ACHN (cell line): Measurements from ENCODE around the gene CAPN10.
A peak's percentile ranks its signal among the peaks of the same experiment; 100 is the strongest.
"Not testable (repeated sequence)": the region's sequence is repeated elsewhere in the genome, so short reads cannot be mapped to it uniquely, and the experiment has no call there.

ENCODE experiments used
- DNase-seq: peaks from one replicate; pipeline ENCODE4 v3.0.0-alpha.2; 2015
- in situ Hi-C: cut with HindIII; loops from 2 replicates; pipeline ENCODE4 v1.10.0; 2017; ENCODE audit warnings: low sequenced_read_pairs, low pct_ligation_motif_present, low pct_unique_long_range_greater_than_20kb

The CAPN10 gene, protein sequence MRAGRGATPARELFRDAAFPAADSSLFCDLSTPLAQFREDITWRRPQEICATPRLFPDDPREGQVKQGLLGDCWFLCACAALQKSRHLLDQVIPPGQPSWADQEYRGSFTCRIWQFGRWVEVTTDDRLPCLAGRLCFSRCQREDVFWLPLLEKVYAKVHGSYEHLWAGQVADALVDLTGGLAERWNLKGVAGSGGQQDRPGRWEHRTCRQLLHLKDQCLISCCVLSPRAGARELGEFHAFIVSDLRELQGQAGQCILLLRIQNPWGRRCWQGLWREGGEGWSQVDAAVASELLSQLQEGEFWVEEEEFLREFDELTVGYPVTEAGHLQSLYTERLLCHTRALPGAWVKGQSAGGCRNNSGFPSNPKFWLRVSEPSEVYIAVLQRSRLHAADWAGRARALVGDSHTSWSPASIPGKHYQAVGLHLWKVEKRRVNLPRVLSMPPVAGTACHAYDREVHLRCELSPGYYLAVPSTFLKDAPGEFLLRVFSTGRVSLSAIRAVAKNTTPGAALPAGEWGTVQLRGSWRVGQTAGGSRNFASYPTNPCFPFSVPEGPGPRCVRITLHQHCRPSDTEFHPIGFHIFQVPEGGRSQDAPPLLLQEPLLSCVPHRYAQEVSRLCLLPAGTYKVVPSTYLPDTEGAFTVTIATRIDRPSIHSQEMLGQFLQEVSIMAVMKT

DNA sequence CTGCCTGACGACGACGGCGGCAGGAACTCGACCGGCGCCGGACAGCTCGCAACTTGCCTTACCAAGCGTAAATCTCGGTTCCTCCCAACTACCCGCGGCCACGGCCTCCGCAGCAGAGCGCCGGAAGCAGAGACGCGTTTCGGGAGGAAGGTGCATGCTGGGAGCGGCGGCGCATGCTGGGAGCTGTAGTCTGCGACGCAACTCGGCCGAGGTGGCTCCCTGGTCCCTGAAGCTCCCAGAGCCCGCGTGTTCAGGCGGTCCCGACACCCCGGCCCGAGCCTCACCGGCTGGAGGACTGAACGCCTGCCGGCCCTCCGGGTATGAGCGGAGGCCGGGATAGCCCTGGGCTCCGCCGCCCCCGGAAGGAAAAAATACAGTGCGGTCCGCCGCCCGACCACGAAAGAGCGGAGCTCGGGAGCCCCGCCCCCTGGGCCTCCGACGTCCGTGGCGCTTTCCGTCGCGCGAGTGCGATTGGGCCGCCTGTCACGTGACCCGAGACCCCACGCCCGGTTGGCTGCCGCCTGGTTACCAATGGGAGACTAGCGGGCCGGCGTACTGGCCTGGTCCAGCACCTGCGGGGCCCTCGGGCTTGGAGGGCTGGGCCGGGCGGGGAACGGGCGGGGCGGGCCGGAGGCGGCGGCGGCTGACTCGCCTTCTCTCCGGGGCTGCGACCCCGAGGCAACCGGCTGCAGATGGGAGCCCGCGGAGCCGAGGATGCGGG is at the start of gene CAPN10:
TSS of gene CAPN10 (plus strand) at position 537 of the 721 bp plus-strand sequence. CDS start at position 715, 178 bp downstream.
- in situ Hi-C loops: no loop called here

DNA sequence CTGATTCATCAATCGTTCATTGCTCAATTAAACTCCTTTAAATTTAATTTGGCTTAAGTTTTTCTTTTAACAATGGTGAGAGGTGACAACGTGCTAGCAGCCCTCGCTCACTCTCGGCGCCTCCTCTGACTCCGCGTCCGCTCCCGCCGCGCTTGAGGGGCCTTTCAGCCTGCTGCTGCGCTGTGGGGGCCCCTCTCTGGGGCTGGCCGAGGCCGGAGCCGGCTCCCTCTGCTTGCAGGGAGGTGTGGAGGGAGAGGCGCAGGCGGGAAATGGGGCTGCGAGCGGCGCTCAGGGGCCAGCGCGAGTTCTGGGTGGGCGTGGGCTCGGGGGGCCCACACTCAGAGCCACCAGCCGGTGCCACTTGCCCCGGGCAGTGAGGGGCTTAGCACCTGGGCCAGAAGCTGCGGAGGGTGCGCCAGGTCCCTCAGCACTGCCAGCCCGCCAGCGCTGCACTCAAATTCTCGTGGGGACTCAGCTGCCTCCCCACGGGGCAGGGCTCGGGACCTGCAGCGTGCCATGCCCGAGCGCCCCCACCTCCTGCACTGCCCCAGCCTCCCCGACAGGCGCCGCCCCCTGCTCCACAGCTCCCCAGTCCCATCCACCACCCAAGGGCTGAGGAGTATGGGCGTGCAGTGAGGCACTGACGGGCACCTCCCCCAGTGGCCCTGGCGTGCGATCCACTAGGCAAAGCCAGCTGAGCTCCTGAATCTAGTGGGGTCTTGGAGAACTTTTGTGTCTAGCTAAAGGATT is 48.3 kb upstream of the CAPN10 start:
- DNase-seq: no peak
- in situ Hi-C loops: no loop called here

More for the DNA sequence above, at the start of gene CAPN10:
- DNase-seq: peak; percentile 97

DNA sequence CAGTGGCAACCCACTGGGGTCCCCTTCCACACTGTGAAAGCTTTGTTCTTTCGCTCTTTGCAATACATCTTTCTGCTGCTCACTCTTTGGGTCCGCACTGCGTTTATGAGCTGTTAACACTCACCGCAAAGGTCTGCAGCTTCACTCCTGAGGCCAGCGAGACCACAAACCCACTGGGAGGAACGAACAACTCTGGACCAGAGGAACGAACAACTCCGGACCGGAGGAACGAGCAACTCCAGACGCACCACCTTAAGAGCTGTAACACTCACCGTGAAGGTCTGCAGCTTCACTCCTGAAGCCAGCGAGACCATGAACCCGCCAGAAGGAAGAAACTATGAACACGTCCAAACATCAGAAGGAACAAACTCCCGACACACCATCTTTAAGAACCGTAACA is 47.4 kb upstream of the CAPN10 start:
- in situ Hi-C loops: not testable (repeated sequence)

DNA sequence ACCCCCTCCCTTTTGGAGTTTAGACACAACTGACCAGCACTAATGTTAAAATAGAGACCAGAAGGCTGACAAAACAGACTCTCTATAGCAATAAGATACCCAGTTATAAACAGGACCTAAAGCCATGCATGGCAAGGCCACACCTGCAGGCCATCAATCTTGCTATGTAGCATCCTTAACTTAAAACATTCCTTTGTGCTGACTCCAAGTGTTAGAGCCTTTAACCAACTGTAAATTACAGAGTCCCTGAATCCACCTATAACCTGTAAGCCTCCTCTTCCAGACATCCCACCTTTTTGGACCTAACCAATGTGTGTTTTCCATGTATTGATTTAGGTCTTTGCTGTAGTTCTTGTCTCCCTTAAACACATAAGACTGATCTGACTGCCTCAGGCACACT is 46.6 kb upstream of the CAPN10 start:
- in situ Hi-C loops: no loop called here
- DNase-seq: no peak

More for the DNA sequence above, 47.4 kb upstream of the CAPN10 start:
- DNase-seq: not testable (repeated sequence)

DNA sequence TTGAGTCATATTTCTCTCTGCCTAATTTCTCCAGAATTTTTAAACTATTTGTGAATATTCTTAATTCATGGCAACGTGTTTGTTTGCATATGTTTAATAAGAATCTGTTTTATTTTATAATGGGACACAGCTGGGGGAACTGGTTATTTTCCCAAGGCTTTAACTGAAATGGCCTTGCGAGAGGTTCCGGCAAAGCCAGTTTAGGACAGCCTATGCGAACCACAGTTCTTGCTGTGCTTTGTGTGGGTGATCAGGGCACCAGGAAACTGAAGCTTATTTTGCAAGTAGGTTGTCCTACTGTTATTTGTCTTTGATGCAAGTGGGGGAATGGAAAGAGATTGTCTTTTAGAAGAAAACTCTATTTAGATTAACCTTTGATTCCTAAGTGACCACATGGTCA is 35.2 kb upstream of the CAPN10 start:
- no peak for DNase-seq
- in situ Hi-C loops: no loop called here

DNA sequence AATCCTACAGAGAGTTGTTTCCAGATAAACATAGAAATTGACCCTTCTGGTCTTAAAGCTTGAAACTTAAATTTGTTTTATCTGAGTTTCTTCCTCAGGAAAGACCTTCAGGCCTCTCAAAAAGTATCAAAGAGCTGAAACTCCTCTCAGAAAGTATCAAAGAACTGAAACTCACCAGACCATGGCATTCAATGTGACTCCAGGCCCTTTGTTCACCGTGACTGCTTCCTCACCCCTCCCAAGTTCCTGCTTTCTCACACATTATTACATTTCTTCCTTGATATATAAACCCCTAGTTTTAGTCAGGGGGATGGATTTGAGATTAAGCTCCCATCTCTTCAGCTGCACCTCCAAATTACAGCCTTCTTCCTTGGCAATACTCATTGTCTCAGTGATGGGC is 34.7 kb upstream of the CAPN10 start:
- DNase-seq: no peak
- in situ Hi-C loops: no loop called here

DNA sequence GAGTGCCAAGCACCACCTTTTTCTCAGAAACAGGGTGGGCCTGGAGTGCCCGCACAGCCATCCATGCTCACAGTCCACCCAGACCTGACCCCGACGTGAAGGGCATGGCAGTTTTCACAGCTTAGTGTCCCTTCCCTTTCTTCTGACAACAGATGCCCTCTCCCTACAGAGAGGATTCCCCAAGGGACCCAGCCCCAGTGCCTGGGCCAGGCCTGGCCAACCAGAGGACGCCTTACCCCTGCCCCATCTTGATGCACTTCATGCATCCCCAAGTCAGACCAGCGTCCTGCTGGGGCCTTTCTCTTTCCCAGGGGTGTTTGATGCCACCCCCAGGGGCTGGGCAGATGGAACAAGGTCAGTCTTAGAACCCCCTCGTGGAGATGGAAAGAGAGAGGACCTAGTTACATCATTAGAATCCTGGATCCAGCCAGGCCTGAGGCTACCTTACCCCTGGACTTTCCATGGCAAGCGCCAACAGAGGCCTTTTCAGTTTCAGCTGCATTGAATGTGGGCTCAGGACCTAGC is 32.5 kb upstream of the CAPN10 start:
- in situ Hi-C loops: no loop called here
- DNase-seq: no peak

DNA sequence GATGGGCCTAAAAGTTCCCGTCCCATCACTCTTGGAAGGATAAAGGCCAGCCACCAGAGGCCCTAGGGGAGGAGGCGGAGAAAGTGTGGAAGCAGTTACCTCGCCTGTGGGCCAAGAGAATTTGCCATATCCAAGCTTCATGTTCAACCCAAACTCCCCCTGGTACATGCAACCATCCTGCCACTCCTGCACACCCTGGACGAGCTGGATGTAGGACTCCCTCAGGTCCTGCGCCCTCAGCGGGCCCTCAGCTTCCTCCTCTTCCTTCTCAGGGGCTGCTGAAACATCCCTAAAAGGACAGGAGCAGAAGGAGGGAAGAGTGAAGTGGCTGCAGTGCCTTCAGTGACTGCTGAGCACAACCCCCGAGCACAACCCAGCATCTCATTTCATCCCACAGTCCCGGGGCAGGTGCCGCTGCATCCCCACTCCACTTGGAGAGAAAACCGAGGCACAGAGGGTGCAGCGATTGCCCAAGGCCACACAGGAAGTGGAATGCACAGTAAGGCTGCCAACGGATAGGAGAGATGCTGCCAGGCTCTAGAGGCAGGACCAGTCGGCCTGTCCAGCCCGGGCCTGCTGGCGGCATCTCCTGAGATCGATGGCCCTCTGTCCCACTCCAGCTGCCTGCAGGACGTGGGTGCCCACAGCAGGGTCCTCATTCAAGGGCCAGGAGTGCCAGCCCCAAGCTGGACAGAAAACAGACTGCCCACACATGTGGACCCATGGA is 31.6 kb upstream of the CAPN10 start:
- in situ Hi-C loops: no loop called here
- no peak for DNase-seq

DNA sequence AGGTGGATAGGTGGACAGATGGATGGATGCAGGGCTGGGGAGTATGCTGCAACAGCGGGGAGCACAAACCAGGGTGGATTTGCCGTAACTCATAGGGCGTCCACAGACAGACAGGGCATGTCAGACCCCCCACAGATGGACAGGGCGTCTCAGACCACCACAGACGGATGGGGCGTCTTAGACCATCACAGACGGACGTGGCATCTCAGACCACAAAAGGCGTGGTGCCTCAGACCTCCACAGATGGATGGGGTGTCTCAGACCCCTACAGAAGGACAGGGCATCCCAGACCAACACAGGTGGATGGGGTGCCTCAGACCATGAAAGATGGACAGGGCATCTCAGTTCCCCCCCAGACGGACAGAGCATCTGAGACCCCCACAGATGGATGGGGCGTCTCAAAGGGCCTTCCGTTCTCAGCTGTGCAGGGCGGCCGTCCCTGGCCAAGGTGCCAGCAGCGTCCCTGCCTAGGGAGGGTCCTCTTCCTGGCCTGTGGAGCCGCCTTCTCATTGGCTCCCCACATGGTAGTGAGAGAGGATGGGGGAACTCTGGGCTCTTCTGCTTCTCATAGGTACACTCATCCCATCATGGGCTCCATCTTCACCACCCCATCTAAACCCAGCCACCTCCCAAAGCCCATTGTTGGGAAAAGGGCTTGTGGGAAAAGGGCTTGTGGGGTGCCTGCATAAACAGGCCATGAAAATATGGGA is 30.8 kb upstream of the CAPN10 start:
- no peak for DNase-seq
- in situ Hi-C loops: no loop called here

DNA sequence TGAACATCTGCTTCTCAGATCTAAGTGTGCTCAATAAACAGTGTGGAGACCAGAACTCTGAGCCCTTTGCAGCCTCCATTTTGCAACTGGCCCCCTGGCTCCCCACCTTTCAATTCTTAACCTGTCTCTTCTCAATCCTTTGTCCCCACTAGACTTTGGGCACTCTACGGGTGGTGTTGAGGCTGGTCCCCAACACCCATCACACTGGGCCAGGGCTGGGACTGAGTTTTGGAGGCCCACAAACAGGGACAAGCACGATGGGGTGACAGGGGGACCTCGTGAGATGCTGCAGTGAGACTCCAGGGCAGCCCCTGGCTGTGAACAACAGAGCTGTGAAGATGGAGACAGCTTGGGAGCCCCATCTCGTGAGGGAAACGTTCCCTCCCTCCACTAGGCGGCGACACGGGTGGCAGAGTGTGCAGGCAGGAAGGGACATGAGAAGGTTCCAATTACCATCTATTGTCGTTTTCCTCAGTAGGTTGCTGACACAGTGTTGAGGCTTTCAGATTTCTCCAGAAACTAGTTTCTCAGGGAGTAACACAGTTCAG is 29.9 kb upstream of the CAPN10 start:
- in situ Hi-C loops: no loop called here
- DNase-seq: peak; percentile 49

DNA sequence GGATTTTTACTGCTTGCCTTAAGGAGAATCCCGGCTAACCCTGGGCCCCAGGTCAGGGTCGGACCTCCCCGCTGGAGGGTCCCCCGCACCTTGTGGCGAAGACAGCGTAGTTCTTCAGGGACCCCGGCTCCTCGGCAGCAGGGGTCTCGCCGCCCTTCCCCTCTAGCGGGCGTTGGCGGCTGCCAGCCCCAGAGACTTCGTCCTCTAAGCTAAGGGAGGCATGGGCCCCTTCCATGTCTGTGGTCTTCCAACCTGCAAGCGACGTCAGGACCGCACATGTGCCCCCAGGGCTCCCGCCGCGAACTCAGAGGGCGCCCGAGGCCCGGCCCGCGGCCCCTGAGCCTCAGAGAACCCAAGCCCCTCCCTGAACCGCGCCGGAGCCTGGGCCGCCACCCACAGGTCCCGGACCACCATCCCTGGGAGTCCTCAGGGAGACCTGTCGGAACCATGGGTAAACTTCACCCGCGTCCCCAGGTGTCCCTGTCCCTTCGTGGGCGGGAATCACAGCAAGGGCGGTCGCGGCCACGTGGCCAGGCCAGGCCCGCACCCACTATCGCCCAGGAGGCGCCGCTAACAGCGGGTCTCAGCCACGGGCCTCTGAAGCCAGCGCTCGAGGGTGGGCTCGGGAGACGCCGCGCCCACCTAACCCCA is 29.3 kb upstream of the CAPN10 start:
- no peak for DNase-seq
- in situ Hi-C loops: no loop called here

DNA sequence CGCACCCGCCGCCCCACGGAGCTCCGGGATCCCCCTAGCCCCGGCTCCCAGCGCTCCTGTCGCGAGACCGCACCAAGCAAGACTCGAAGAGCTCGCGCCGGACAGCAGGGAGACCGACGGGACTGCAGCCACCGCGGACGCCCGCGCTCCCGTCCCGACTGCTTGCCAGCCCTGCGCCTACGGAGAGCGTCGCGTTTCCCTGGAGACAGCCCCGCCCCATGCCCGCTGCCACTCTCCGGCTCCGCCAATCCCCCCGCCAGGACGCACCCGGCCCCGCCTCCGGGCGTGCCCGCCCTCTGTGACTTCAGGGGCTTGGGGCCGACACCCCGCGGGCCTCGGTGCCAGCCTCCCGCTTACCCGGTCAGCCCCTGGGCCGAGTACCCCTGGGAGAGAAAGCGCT is 28.7 kb upstream of the CAPN10 start, which contains the start of gene ANKMY1:
TSS of gene ANKMY1 (minus strand) at position 181 of the 400 bp plus-strand sequence. CDS start 653 bp downstream, outside the sequence.
- in situ Hi-C loops: no loop called here
- peak; percentile 74 for DNase-seq

DNA sequence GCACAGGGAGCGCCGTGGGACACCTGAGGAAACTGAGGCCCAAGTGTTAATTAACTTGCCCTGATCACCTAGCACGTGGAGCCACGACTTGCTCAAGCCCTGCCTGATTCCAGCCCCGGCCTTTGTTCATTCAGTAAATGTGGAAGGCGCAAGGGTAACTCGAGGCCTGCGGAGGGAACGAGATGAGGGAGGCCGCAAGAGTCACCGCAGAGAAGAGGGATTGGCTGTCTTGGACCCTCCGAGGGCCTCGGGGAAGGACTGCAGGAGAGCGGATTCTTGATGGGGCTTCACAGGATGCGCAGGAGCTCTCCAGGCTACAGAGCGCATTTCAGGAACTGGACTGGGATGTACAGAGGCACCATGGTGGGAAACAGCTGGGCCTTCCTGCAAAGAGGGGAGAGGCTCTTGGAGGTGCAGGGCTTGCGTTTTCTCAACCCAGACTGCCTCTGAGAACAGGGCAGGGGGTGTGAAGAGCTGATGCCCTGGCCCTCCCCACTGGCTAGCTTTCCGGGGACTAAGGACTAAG is 28.2 kb upstream of the CAPN10 start:
- DNase-seq: no peak
- in situ Hi-C loops: no loop called here

DNA sequence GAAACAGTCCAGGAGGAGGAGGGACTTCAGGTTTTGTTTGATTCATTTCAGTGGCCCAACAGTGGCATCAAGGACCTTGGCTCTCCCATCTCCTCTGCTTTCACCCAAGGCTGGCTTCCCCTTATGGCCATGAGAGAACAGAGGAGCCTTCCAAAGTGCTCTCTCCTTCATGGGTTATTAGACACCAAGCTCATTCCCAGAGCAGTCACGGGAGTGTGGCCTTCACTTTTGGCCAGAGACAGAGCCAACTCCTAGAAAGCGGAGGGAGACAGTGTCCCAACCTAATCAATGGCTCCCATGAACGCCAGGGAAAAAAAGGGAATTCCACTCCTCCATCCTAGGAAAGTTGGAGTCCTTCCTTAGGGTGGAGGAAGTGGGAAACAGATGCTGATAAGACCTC is 27.2 kb upstream of the CAPN10 start:
- no peak for DNase-seq
- in situ Hi-C loops: no loop called here

DNA sequence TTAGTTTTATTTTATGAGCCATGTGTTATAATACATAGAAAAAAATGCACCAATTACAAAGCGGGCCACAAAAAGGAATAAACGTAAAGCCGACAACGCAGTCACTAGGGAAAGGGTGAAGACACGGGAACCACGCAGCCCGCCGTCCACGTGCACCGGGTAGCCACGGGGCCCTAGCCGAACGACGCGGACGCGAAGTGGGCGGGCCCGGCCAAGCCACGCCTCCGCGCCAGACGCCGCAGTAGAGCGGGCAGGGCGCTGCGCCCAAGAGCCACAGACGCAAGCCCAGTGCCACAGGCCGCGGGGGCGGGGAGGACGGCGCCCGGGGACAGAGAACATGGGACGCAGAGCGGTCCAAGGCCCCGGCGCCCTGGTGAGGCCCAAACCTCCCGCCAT is 26.5 kb upstream of the CAPN10 start, which contains the start of gene DUSP28:
TSS of gene DUSP28 (plus strand) at position 274 of the 396 bp plus-strand sequence. CDS start 328 bp downstream, outside the sequence.
- in situ Hi-C loops: no loop called here
- DNase-seq: peak; percentile 89
